Measurements from ENCODE around the gene MLPH. TPM values are rescaled to one million over a fixed set of nuclear protein-coding genes. Genes with fewer than 3 reads are reported as not detected.

The MLPH gene
- total and polyA plus RNA-seq, 9 of the 15 experiments (the other 6 are each of a cell fraction or from before 2014, with no cell fraction given), result 0.22 TPM; not detected in 8

- no peak for TF ChIP-seq TSHZ1 (CRISPR knock-in tag; IDR thresholded peaks at IDR 0.05)
- no peak for TF ChIP-seq FOS (IDR thresholded peaks at IDR 0.05; ENCODE audit: extremely low read depth, insufficient read length)
- TF ChIP-seq ZNF592 (IDR thresholded peaks at IDR 0.05), result no peak
- TF ChIP-seq CHD1 (IDR thresholded peaks at IDR 0.05; ENCODE audit: low read length), result no peak
- no peak for TF ChIP-seq ZNF609 (CRISPR knock-in tag; IDR thresholded peaks at IDR 0.05; ENCODE audit: borderline replicate concordance)
- no peak for TF ChIP-seq PCBP2 (IDR thresholded peaks at IDR 0.05; ENCODE audit: low read depth, low read length, poor library complexity, severe bottlenecking)
- no peak for TF ChIP-seq TEAD4 (IDR thresholded peaks at IDR 0.05; ENCODE audit: low read length)
- TF ChIP-seq TEAD4 (CRISPR knock-in tag; IDR thresholded peaks at IDR 0.05; ENCODE audit: borderline replicate concordance), result no peak
Measured at GRCh38 chr2:237600205-237600846, 113.3 kb downstream of the MLPH start (continued).

All from K562 (cell line).